ENCODE data around the gene PCDHGA4.
"Not testable (repeated sequence)": the region's sequence is repeated elsewhere in the genome, so short reads cannot be mapped to it uniquely, and the experiment has no call there.

The PCDHGA4 gene

DNA sequence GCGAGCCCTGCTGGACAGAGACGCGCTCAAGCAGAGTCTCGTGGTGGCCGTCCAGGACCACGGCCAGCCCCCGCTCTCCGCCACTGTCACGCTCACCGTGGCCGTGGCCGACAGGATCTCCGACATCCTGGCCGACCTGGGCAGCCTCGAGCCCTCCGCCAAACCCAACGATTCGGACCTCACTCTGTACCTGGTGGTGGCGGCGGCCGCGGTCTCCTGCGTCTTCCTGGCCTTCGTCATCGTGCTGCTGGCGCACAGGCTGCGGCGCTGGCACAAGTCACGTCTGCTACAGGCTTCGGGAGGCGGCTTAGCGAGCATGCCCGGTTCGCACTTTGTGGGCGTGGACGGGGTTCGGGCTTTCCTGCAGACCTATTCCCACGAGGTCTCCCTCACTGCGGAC lies 22.2 kb upstream of the PCDHGA4 start:
- not testable (repeated sequence) for H3K4me1 Mint-ChIP-seq; H3K9me3 Mint-ChIP-seq; H3K27ac Mint-ChIP-seq (ENCODE audit: low read depth); H3K4me3 Mint-ChIP-seq; DNase-seq (ENCODE audit: low spot score in 2 of 2); ATAC-seq (replicated peaks; ENCODE audit: extremely low read depth, poor library complexity, severe bottlenecking); H3K36me3 Mint-ChIP-seq (ENCODE audit: insufficient read depth)
- H3K27me3 Mint-ChIP-seq = peaks cover 69% of the 10 kb centered on the region

GRCh38 chr5:141338538-141339306 lies 16.1 kb upstream of the PCDHGA4 start, which contains the start of gene PCDHGA2:
PCDHGA2 (plus strand) TSS chr5:141338760.
- no peak for ATAC-seq (replicated peaks; ENCODE audit: extremely low read depth, poor library complexity, severe bottlenecking)
- peaks cover 2% of the 10 kb centered on the region for H3K36me3 Mint-ChIP-seq (ENCODE audit: insufficient read depth)
- H3K9me3 Mint-ChIP-seq = peaks cover 15% of the 10 kb centered on the region
- no peak within 1 kb of the TSS for H3K27ac Mint-ChIP-seq (ENCODE audit: low read depth)
- H3K27me3 Mint-ChIP-seq = peaks cover 92% of the 10 kb centered on the region
- DNase-seq (ENCODE audit: low spot score in 2 of 2) = no peak
- no peak within 1 kb of the TSS for H3K4me3 Mint-ChIP-seq
- H3K4me1 Mint-ChIP-seq = no peaks in the 10 kb centered on the region

- not testable (repeated sequence) for ATAC-seq (replicated peaks; ENCODE audit: extremely low read depth, poor library complexity, severe bottlenecking); H3K4me3 Mint-ChIP-seq; H3K36me3 Mint-ChIP-seq (ENCODE audit: insufficient read depth); H3K4me1 Mint-ChIP-seq; H3K27ac Mint-ChIP-seq (ENCODE audit: low read depth); DNase-seq (ENCODE audit: low spot score in 2 of 2)
- peaks cover 11% of the 10 kb centered on the region for H3K9me3 Mint-ChIP-seq
- H3K27me3 Mint-ChIP-seq = peaks cover 91% of the 10 kb centered on the region
Measured at GRCh38 chr5:141340781-141341354, 14.0 kb upstream of the PCDHGA4 start.

DNA sequence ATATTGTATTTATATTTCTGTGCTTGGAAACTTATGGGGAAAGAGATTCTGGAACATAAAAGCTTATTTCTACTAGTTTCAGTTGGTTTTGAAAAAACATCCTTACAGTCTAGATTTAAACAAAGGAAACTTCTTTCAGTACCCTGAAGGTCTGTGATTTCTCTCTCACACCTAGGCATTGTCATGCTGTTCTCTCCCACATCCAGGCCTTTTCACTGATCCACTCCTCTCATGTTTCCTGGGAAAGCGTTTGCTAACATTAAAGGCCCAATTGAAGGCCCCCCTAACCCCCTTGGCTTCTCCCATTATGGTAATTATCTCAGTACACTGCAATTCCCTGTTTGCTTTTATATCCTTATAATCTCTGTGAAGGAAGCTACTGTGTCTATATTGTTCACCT lies 12.0 kb upstream of the PCDHGA4 start:
- ATAC-seq (replicated peaks; ENCODE audit: extremely low read depth, poor library complexity, severe bottlenecking) (no peak), DNase-seq (ENCODE audit: low spot score in 2 of 2) (no peak)
- H3K4me3 Mint-ChIP-seq = no peak overlapping the region
- peaks cover 88% of the 10 kb centered on the region for H3K27me3 Mint-ChIP-seq
- H3K27ac Mint-ChIP-seq (ENCODE audit: low read depth) = no peak overlapping the region
- H3K36me3 Mint-ChIP-seq (ENCODE audit: insufficient read depth) = no peaks in the 10 kb centered on the region
- H3K4me1 Mint-ChIP-seq = no peaks in the 10 kb centered on the region
- H3K9me3 Mint-ChIP-seq = peaks cover 11% of the 10 kb centered on the region

GRCh38 chr5:141343242-141343952 lies 11.4 kb upstream of the PCDHGA4 start, which contains the start of gene PCDHGA3:
PCDHGA3 (plus strand) TSS chr5:141343829; CDS start chr5:141344034, 205 bp downstream.
- DNase-seq (ENCODE audit: low spot score in 2 of 2) (no peak), ATAC-seq (replicated peaks; ENCODE audit: extremely low read depth, poor library complexity, severe bottlenecking) (no peak)
- Mint-ChIP-seq H3K27me3 (peaks cover 82% of the 10 kb centered on the region), H3K9me3 (peaks cover 5% of the 10 kb centered on the region), H3K4me3 (peak within 1 kb of the TSS; percentile 40), H3K4me1 (no peaks in the 10 kb centered on the region), H3K36me3 (ENCODE audit: insufficient read depth) (no peaks in the 10 kb centered on the region), H3K27ac (ENCODE audit: low read depth) (no peak within 1 kb of the TSS)

DNA sequence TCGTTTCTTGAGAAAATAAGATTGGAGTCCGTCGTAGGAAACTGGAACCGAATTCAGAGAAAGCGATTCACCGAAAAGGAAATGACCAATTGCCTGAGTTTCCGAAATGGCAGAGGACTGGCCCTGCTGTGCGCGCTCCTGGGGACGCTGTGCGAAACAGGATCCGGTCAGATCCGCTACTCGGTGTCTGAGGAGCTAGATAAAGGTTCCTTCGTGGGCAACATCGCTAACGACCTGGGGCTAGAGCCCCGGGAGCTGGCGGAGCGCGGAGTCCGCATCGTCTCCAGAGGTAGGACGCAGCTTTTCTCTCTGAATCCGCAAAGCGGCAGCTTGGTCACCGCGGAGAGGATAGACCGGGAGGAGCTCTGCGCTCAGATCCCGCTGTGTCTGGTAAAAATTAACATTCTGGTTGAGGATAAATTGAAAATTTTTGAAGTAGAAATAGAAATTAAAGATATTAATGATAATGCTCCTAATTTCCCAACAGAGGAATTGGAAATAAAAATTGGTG lies 10.8 kb upstream of the PCDHGA4 start:
- no peaks in the 10 kb centered on the region for H3K4me1 Mint-ChIP-seq
- H3K27me3 Mint-ChIP-seq = peaks cover 76% of the 10 kb centered on the region
- no peak for DNase-seq (ENCODE audit: low spot score in 2 of 2)
- H3K27ac Mint-ChIP-seq (ENCODE audit: low read depth) = no peak overlapping the region
- H3K36me3 Mint-ChIP-seq (ENCODE audit: insufficient read depth) = no peaks in the 10 kb centered on the region
- peaks cover 5% of the 10 kb centered on the region for H3K9me3 Mint-ChIP-seq
- peak overlapping the region; percentile 40 for H3K4me3 Mint-ChIP-seq
- ATAC-seq (replicated peaks; ENCODE audit: extremely low read depth, poor library complexity, severe bottlenecking) = no peak

GRCh38 chr5:141345327-141345726 lies 9.5 kb upstream of the PCDHGA4 start:
- Mint-ChIP-seq H3K9me3 (peaks cover 5% of the 10 kb centered on the region), H3K27ac (ENCODE audit: low read depth) (no peak overlapping the region), H3K4me3 (no peak overlapping the region), H3K4me1 (no peaks in the 10 kb centered on the region), H3K36me3 (ENCODE audit: insufficient read depth) (no peaks in the 10 kb centered on the region), H3K27me3 (peaks cover 77% of the 10 kb centered on the region)
- DNase-seq (ENCODE audit: low spot score in 2 of 2) = no peak
- no peak for ATAC-seq (replicated peaks; ENCODE audit: extremely low read depth, poor library complexity, severe bottlenecking)

DNA sequence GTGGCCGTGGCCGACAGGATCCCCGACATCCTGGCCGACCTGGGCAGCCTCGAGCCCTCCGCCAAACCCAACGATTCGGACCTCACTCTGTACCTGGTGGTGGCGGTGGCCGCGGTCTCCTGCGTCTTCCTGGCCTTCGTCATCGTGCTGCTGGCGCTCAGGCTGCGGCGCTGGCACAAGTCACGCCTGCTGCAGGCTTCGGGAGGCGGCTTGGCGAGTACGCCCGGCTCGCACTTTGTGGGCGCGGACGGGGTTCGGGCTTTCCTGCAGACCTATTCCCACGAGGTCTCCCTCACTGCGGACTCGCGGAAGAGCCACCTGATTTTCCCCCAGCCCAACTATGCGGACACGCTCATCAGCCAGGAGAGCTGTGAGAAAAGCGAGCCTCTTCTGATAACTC lies 8.8 kb upstream of the PCDHGA4 start:
- not testable (repeated sequence) for H3K4me1 Mint-ChIP-seq

GRCh38 chr5:141349917-141350619 lies 4.8 kb upstream of the PCDHGA4 start, which contains the start of gene PCDHGB1:
PCDHGB1 (plus strand) TSS chr5:141350099; CDS start chr5:141350261, 162 bp downstream.
- no peaks in the 10 kb centered on the region for H3K4me1 Mint-ChIP-seq
- peaks cover 67% of the 10 kb centered on the region for H3K27me3 Mint-ChIP-seq
- no peaks in the 10 kb centered on the region for H3K36me3 Mint-ChIP-seq (ENCODE audit: insufficient read depth)
- peak within 1 kb of the TSS; percentile 60 for H3K4me3 Mint-ChIP-seq
- H3K9me3 Mint-ChIP-seq = peaks cover 5% of the 10 kb centered on the region
- no peak for ATAC-seq (replicated peaks; ENCODE audit: extremely low read depth, poor library complexity, severe bottlenecking)
- no peak within 1 kb of the TSS for H3K27ac Mint-ChIP-seq (ENCODE audit: low read depth)
- no peak for DNase-seq (ENCODE audit: low spot score in 2 of 2)

More for the DNA sequence above, 8.8 kb upstream of the PCDHGA4 start:
- not testable (repeated sequence) for H3K4me3 Mint-ChIP-seq; H3K27ac Mint-ChIP-seq (ENCODE audit: low read depth); H3K9me3 Mint-ChIP-seq; DNase-seq (ENCODE audit: low spot score in 2 of 2); ATAC-seq (replicated peaks; ENCODE audit: extremely low read depth, poor library complexity, severe bottlenecking); H3K36me3 Mint-ChIP-seq (ENCODE audit: insufficient read depth)
- peaks cover 79% of the 10 kb centered on the region for H3K27me3 Mint-ChIP-seq

DNA sequence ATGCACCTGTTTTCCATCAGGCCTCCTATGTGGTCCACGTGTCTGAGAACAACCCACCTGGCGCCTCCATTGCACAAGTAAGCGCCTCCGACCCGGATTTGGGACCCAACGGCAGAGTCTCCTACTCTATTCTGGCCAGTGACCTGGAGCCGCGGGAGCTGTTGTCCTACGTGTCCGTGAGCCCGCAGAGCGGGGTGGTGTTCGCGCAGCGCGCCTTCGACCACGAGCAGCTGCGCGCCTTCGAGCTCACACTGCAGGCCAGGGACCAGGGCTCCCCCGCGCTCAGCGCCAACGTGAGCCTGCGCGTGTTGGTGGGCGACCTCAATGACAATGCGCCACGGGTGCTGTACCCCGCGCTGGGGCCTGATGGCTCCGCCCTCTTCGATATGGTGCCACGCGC lies 3.2 kb upstream of the PCDHGA4 start:
- Mint-ChIP-seq H3K36me3 (ENCODE audit: insufficient read depth) (no peaks in the 10 kb centered on the region), H3K4me3 (no peak overlapping the region), H3K9me3 (peaks cover 5% of the 10 kb centered on the region), H3K27ac (ENCODE audit: low read depth) (no peak overlapping the region), H3K4me1 (no peaks in the 10 kb centered on the region), H3K27me3 (peaks cover 67% of the 10 kb centered on the region)
- DNase-seq (ENCODE audit: low spot score in 2 of 2) (no peak), ATAC-seq (replicated peaks; ENCODE audit: extremely low read depth, poor library complexity, severe bottlenecking) (no peak)

- Mint-ChIP-seq H3K36me3 (ENCODE audit: insufficient read depth) (peaks cover under 1% of the 10 kb centered on the region), H3K27ac (ENCODE audit: low read depth) (no peak overlapping the region), H3K4me1 (peaks cover 6% of the 10 kb centered on the region), H3K27me3 (peaks cover 78% of the 10 kb centered on the region), H3K9me3 (peaks cover 6% of the 10 kb centered on the region), H3K4me3 (no peak overlapping the region)
- no peak for ATAC-seq (replicated peaks; ENCODE audit: extremely low read depth, poor library complexity, severe bottlenecking)
- DNase-seq (ENCODE audit: low spot score in 2 of 2) = no peak
Measured at GRCh38 chr5:141355641-141356040, 820 bp downstream of the PCDHGA4 start.

DNA sequence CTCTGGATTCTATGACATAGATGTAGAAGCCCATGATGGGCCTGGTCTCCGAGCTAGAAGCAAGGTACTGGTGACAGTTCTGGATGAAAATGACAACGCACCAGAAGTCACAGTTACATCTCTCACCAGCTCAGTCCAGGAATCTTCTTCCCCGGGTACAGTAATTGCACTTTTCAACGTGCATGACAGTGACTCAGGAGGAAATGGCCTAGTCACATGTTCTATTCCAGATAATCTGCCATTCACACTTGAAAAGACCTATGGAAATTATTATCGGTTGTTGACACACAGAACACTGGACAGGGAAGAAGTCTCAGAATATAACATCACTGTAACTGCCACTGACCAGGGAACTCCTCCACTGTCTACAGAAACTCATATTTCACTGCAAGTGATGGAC lies 1.3 kb downstream of the PCDHGA4 start:
- no peak overlapping the region for H3K27ac Mint-ChIP-seq (ENCODE audit: low read depth)
- DNase-seq (ENCODE audit: low spot score in 2 of 2) (no peak), ATAC-seq (replicated peaks; ENCODE audit: extremely low read depth, poor library complexity, severe bottlenecking) (no peak)
- H3K4me3 Mint-ChIP-seq = no peak overlapping the region
- peaks cover 6% of the 10 kb centered on the region for H3K4me1 Mint-ChIP-seq
- H3K9me3 Mint-ChIP-seq = peaks cover 6% of the 10 kb centered on the region
- H3K36me3 Mint-ChIP-seq (ENCODE audit: insufficient read depth) = peaks cover 3% of the 10 kb centered on the region
- H3K27me3 Mint-ChIP-seq = peaks cover 78% of the 10 kb centered on the region

Measured in central memory CD8-positive, alpha-beta T cell (primary cell).